Effector memory CD8-positive, alpha-beta T cell (primary cell): ENCODE measurements around the gene PNPLA6.

Experiments
- ATAC-seq: fragments of 150-1000 bp; cut with Tn5 transposase; replicated peaks from 2 replicates; pipeline ENCODE4 v1.10.0; 2021; ENCODE audit warnings: mild to moderate bottlenecking, moderate library complexity
- DNase-seq, 3 experiments: peaks; one replicate each; pipeline ENCODE4 v3.0.0; 2021
- H3K27ac Mint-ChIP-seq, 2 donors: one replicate each; pipeline ENCODE4 v1.8.0; 2022; ENCODE audit warnings: mild to moderate bottlenecking in 2 of 2, mixed read lengths in 2 of 2, moderate library complexity in 2 of 2
- H3K27me3 Mint-ChIP-seq, 2 donors: one replicate each; pipeline ENCODE4 v1.8.0; 2022; ENCODE audit warnings: mixed read lengths in 2 of 2
- H3K36me3 Mint-ChIP-seq: one replicate; pipeline ENCODE4 v1.8.0; 2022; ENCODE audit warnings: mild to moderate bottlenecking, moderate library complexity, mixed read lengths; ENCODE audit not compliant: insufficient read depth
- H3K4me1 Mint-ChIP-seq, 2 donors: one replicate each; pipeline ENCODE4 v1.8.0; 2022; ENCODE audit warnings: low read depth in 2 of 2, mixed read lengths in 2 of 2
- H3K4me3 Mint-ChIP-seq, 2 donors: one replicate each; pipeline ENCODE4 v1.8.0; 2022; ENCODE audit warnings: mild to moderate bottlenecking in 2 of 2, mixed read lengths in 2 of 2, moderate library complexity in 2 of 2
- H3K9me3 Mint-ChIP-seq, 2 donors: one replicate each; pipeline ENCODE4 v1.8.0; 2022; ENCODE audit warnings: mixed read lengths in 2 of 2

The PNPLA6 gene

GRCh38 chr19:7610491-7611240 lies 75.1 kb downstream of the PNPLA6 start:
- H3K4me3 Mint-ChIP-seq = no peak overlapping the region
- DNase-seq = no peak
- H3K27me3 Mint-ChIP-seq = peaks cover 2 to 12% of the 10 kb centered on the region in 2 donors
- no peak for ATAC-seq
- no peaks in the 10 kb centered on the region for H3K4me1 Mint-ChIP-seq
- H3K9me3 Mint-ChIP-seq = peaks cover 0 to 1% of the 10 kb centered on the region in 2 donors
- H3K27ac Mint-ChIP-seq = no peak overlapping the region
- H3K36me3 Mint-ChIP-seq = no peaks in the 10 kb centered on the region
